CD14-positive monocyte (primary cell): ENCODE results near the gene PIP5K1B. TPM values are rescaled to one million over a fixed set of nuclear protein-coding genes. Genes with fewer than 3 reads are reported as not detected.

ENCODE experiments used
- DNase-seq, 3 donors: peaks; one replicate each; pipeline ENCODE4 v3.0.0-alpha.2; 2011 to 2022
- H2AFZ ChIP-seq: 2 replicates; pipeline ENCODE4 v1.6.0; 2012; ENCODE audit warnings: mild to moderate bottlenecking, low read depth, low read length, inconsistent platforms; ENCODE audit not compliant: insufficient read depth, poor library complexity, severe bottlenecking
- H3K27ac ChIP-seq, 2 donors: 1 replicate in 1 of 2; 2 replicates in 1 of 2; pipeline ENCODE4 v1.5.1; 2012 to 2013; ENCODE audit warnings: low read length in 2 of 2, control low read depth in 1 of 2, inconsistent platforms in 1 of 2, low read depth in 1 of 2, mild to moderate bottlenecking in 1 of 2
- H3K27me3 ChIP-seq, 2 donors: one replicate each; pipeline versions ENCODE4 v1.6.0 to v1.6.1; 2011 to 2013; ENCODE audit warnings: low read length in 2 of 2; ENCODE audit not compliant: control insufficient read depth in 2 of 2, insufficient read depth in 2 of 2
- H3K36me3 ChIP-seq, 2 donors: replicated peaks in 1 of 2; 1 replicate in 1 of 2; 2 replicates in 1 of 2; pipeline versions ENCODE4 v1.5.1 to v1.6.1; 2012 to 2013; ENCODE audit warnings: low read length in 2 of 2, control low read depth in 1 of 2, inconsistent platforms in 1 of 2, mild to moderate bottlenecking in 1 of 2; ENCODE audit not compliant: insufficient read depth in 2 of 2, control insufficient read depth in 1 of 2
- H3K4me1 ChIP-seq, 2 donors: 1 replicate in 1 of 2; 2 replicates in 1 of 2; pipeline versions ENCODE4 v1.5.1 to v1.6.1; 2012 to 2013; ENCODE audit warnings: low read length in 2 of 2, control low read depth in 1 of 2, inconsistent platforms in 1 of 2, mild to moderate bottlenecking in 1 of 2, moderate library complexity in 1 of 2; ENCODE audit not compliant: insufficient read depth in 2 of 2, control insufficient read depth in 1 of 2
- H3K4me2 ChIP-seq: replicated peaks from 2 replicates; pipeline ENCODE3; 2012; ENCODE audit warnings: low read length, moderate library complexity, mild to moderate bottlenecking; ENCODE audit not compliant: poor library complexity, severe bottlenecking; ENCODE audit errors: extremely low read depth
- H3K4me3 ChIP-seq, 3 experiments: fragments of 200-600 bp in 1 of 3; sonication (generic) in 1 of 3; replicated peaks in 1 of 3; 1 replicate in 2 of 3; 2 replicates in 1 of 3; pipeline ENCODE4 v1.5.1; 2011 to 2013; ENCODE audit warnings: low read length in 3 of 3, mild to moderate bottlenecking in 3 of 3, control low read depth in 2 of 3, low read depth in 2 of 3, inconsistent platforms in 1 of 3, moderate library complexity in 1 of 3
- H3K79me2 ChIP-seq: 2 replicates; pipeline ENCODE4 v1.6.0; 2012; ENCODE audit warnings: mild to moderate bottlenecking, control low read depth, inconsistent platforms, low read length, moderate library complexity; ENCODE audit not compliant: insufficient read depth
- H3K9ac ChIP-seq: 2 replicates; pipeline ENCODE4 v1.6.0; 2017; ENCODE audit warnings: low read length, mild to moderate bottlenecking; ENCODE audit not compliant: insufficient read depth, poor library complexity, severe bottlenecking
- H3K9me3 ChIP-seq, 2 donors: replicated peaks in 1 of 2; 1 replicate in 1 of 2; 2 replicates in 1 of 2; pipeline versions ENCODE4 v1.5.1 to v1.6.1; 2012 to 2013; ENCODE audit warnings: low read length in 2 of 2, control low read depth in 1 of 2; ENCODE audit not compliant: control insufficient read depth in 1 of 2, insufficient read depth in 1 of 2
- H4K20me1 ChIP-seq: 2 replicates; pipeline ENCODE4 v1.6.0; 2012; ENCODE audit warnings: mild to moderate bottlenecking, low read length, control low read depth, moderate library complexity; ENCODE audit not compliant: insufficient read depth
- H3K27ac Mint-ChIP-seq, 7 donors: one replicate each; pipeline ENCODE4 v1.8.0; 2020; ENCODE audit warnings: mild to moderate bottlenecking in 7 of 7, mixed read lengths in 7 of 7, moderate library complexity in 6 of 7, inconsistent platforms in 2 of 7
- H3K27me3 Mint-ChIP-seq, 3 donors: one replicate each; pipeline ENCODE4 v1.8.0; 2021 to 2022; ENCODE audit warnings: low read depth in 3 of 3, mild to moderate bottlenecking in 3 of 3, mixed read lengths in 3 of 3, moderate library complexity in 3 of 3, inconsistent platforms in 1 of 3
- H3K36me3 Mint-ChIP-seq, 2 donors: one replicate each; pipeline ENCODE4 v1.8.0; 2020; ENCODE audit warnings: mixed read lengths in 2 of 2, inconsistent platforms in 1 of 2, mild to moderate bottlenecking in 1 of 2
- H3K4me1 Mint-ChIP-seq: one replicate; pipeline ENCODE4 v1.8.0; 2020; ENCODE audit warnings: mild to moderate bottlenecking, mixed read lengths
- H3K4me3 Mint-ChIP-seq, 2 donors: one replicate each; pipeline ENCODE4 v1.8.0; 2020; ENCODE audit warnings: mild to moderate bottlenecking in 2 of 2, mixed read lengths in 2 of 2, moderate library complexity in 1 of 2
- H3K9me3 Mint-ChIP-seq, 7 donors: one replicate each; pipeline ENCODE4 v1.8.0; 2020 to 2022; ENCODE audit warnings: mixed read lengths in 7 of 7, mild to moderate bottlenecking in 6 of 7, moderate library complexity in 6 of 7, inconsistent platforms in 2 of 7
- CTCF ChIP-seq: fragments of 200-600 bp; IDR thresholded peaks from one replicate; pipeline ENCODE4 v1.8.0; 2022; ENCODE audit warnings: antibody characterized with exemption, mild to moderate bottlenecking
- WGBS: methylation state at CpG from one replicate; pipeline ENCODE4 v1.1.5; 2013; ENCODE audit warnings: missing lambda C conversion rate; ENCODE audit not compliant: insufficient coverage; 5-methylcytosine and 5-hydroxymethylcytosine counted together
- intact Hi-C, 2 donors: fragments of 100-400 bp; cut with micrococcal nuclease; formaldehyde crosslinking; loops; one replicate each; pipeline versions ENCODE4 v1.15.0 to v1.15.1; 2023
- polyA plus RNA-seq, 3 donors: library from polyadenylated mRNA; depleted of rRNA in 1 of 3; unstranded in 2 of 3; stranded (reverse) in 1 of 3; fragments of 300-500 nt in 2 of 3; fragments of >200 nt in 1 of 3; fragmentation: Illumina TruSeq in 2 of 3; gene quantifications; 1 replicate in 2 of 3; 2 replicates in 1 of 3; pipeline ENCODE4 v1.2.3, GENCODE V29; 2012 to 2021

The PIP5K1B gene
- polyA plus RNA-seq, 3 donors = 0.18 to 4.1 (median 0.87) TPM

GRCh38 chr9:68867066-68867465 is 162.0 kb downstream of the PIP5K1B start:
- no peak overlapping the region for H3K4me3 Mint-ChIP-seq
- Histone ChIP-seq H3K79me2 (no peaks in the 10 kb centered on the region), H3K36me3 (peaks cover 2 to 6% of the 10 kb centered on the region in 2 donors), H3K4me2 (no peak overlapping the region), H3K4me3 (no peak overlapping the region), H3K9me3 (no peaks in the 10 kb centered on the region), H2AFZ (no peak overlapping the region), H3K9ac (no peak overlapping the region), H3K27me3 (no peaks in the 10 kb centered on the region), H3K27ac (no peak overlapping the region), H4K20me1 (no peaks in the 10 kb centered on the region), H3K4me1 (no peaks in the 10 kb centered on the region)
- WGBS = 100% methylated on average over 4 of the region's 6 CpGs
- no peak for TF ChIP-seq CTCF
- H3K36me3 Mint-ChIP-seq = peaks cover 8 to 9% of the 10 kb centered on the region in 2 donors
- H3K27me3 Mint-ChIP-seq = no peaks in the 10 kb centered on the region
- no peak for DNase-seq
- no peak overlapping the region for H3K27ac Mint-ChIP-seq
- peaks cover 8% of the 10 kb centered on the region for H3K4me1 Mint-ChIP-seq
- no peaks in the 10 kb centered on the region for H3K9me3 Mint-ChIP-seq
- intact Hi-C loops = no loop called here

GRCh38 chr9:68869022-68869421 is 164.0 kb downstream of the PIP5K1B start:
- Mint-ChIP-seq H3K9me3 (no peaks in the 10 kb centered on the region), H3K4me1 (peaks cover 8% of the 10 kb centered on the region), H3K4me3 (no peak overlapping the region), H3K27ac (no peak overlapping the region), H3K27me3 (no peaks in the 10 kb centered on the region), H3K36me3 (peaks cover 6 to 9% of the 10 kb centered on the region in 2 donors)
- no peak overlapping the region for H2AFZ ChIP-seq
- H3K9ac ChIP-seq = no peak overlapping the region
- intact Hi-C loops = no loop called here
- peaks cover 2 to 6% of the 10 kb centered on the region in 2 donors for H3K36me3 ChIP-seq
- no peaks in the 10 kb centered on the region for H3K27me3 ChIP-seq
- no peak for TF ChIP-seq CTCF
- H3K9me3 ChIP-seq = no peaks in the 10 kb centered on the region
- no peaks in the 10 kb centered on the region for H3K79me2 ChIP-seq
- no peaks in the 10 kb centered on the region for H3K4me1 ChIP-seq
- H3K27ac ChIP-seq = no peak overlapping the region
- H4K20me1 ChIP-seq = no peaks in the 10 kb centered on the region
- DNase-seq = no peak
- H3K4me3 ChIP-seq = no peak overlapping the region
- H3K4me2 ChIP-seq = no peak overlapping the region
- WGBS = 100% methylated on average over 1 of the region's 3 CpGs
